Measurements from ENCODE around the gene PM20D1.

DNA sequence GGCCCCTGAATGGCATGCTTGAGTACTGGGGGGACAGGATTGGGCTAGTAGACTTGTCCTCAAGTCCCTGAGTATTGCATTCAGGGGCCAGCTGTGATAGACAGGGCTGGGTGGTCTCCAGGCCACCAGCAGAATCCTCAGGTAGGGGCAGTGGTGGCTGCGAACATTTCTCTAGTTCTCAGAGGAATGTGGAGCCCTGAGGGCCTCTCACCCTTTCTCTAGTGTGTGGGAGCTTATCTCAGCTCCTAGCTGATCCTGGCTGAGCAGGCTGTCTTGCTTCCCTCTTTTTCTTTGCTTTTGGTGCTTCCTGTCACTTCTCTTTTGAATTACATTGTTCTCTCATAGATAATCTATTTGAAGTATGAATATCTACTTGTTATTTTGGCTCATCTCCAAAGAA lies 30.0 kb upstream of the PM20D1 start:
- TF ChIP-seq GATA3 (IDR thresholded peaks at IDR 0.05; ENCODE audit: low read depth, low read length), result no peak
- TF ChIP-seq GATA2 (IDR thresholded peaks at IDR 0.05; ENCODE audit: low read depth, low read length), result no peak

All from SH-SY5Y (cell line).